K562 (cell line): Measurements from ENCODE around the gene CDH12. TPM values are rescaled to one million over a fixed set of nuclear protein-coding genes. Genes with fewer than 3 reads are reported as not detected.

ENCODE experiments used
- ATAC-seq: fragments of 200-7000 bp; cut with Tn5 transposase; 3 replicates; pipeline ENCODE4 v1.9.1; 2020; ENCODE audit warnings: moderate library complexity
- BruUV-seq: library from RNA; stranded (reverse); fragments of 400-500 nt; replicated peaks from 2 replicates; lab custom pipeline; 2021; lab: Mats Ljungman, UMichigan
- CTCF ChIA-PET: fragments of 300-600 bp; formaldehyde crosslinking; extraction: SDS; loops from one replicate; lab custom pipeline; 2021; ENCODE audit warnings: low intra/inter-chr PET ratio; lab: Yijun Ruan, JAX
- POLR2A ChIA-PET: fragments of 300-600, 350-650 bp; sonication (Branson Sonifier 250); formaldehyde crosslinking; extraction: SDS; loops from one replicate; lab custom pipeline; 2021; ENCODE audit warnings: antibody characterized with exemption, inconsistent platforms; lab: Yijun Ruan, JAX
- DNase-seq, 4 experiments: peaks; one replicate each; pipeline versions ENCODE4 v3.0.0 to v3.0.0-alpha.2; 2011 to 2018; ENCODE audit warnings: low spot score in 3 of 4, mixed read lengths in 3 of 4; ENCODE audit errors: extremely low read depth in 1 of 4
- FAIRE-seq: peaks from 2 replicates; lab custom pipeline; 2011; peaks lifted over from hg19 to GRCh38; lab: Jason Lieb, UNC
- H2AFZ ChIP-seq: 2 replicates; pipeline ENCODE4 v1.6.0; 2011; ENCODE audit warnings: low read depth, low read length, control low read depth, inconsistent platforms
- H3K27ac ChIP-seq: fragments of 200-600 bp; 3 replicates; pipeline ENCODE4 v1.8.0; 2011; ENCODE audit warnings: low read depth, mild to moderate bottlenecking, control low read depth, inconsistent platforms, low read length, moderate library complexity, mixed read lengths; ENCODE audit errors: extremely low read depth
- H3K27me3 ChIP-seq, 2 experiments: fragments of 300-600 bp in 1 of 2; 2 replicates in 1 of 2; 3 replicates in 1 of 2; pipeline versions ENCODE4 v1.6.0 to v1.8.0; 2011; ENCODE audit warnings: inconsistent platforms in 2 of 2, low read length in 2 of 2, mild to moderate bottlenecking in 1 of 2, mixed read lengths in 1 of 2, moderate library complexity in 1 of 2; ENCODE audit not compliant: control insufficient read depth in 2 of 2, insufficient read depth in 2 of 2
- H3K36me3 ChIP-seq: fragments of 300-600 bp; 3 replicates; pipeline ENCODE4 v1.8.0; 2011; ENCODE audit warnings: mild to moderate bottlenecking, low read length, inconsistent platforms; ENCODE audit not compliant: control insufficient read depth, insufficient read depth
- H3K4me1 ChIP-seq, 2 experiments: fragments of 200-600 bp in 1 of 2; replicated peaks in 1 of 2; 2 replicates in 1 of 2; 3 replicates in 1 of 2; pipeline versions ENCODE4 v1.5.1 to v1.8.0; 2011; ENCODE audit warnings: inconsistent platforms in 2 of 2, low read length in 2 of 2, mild to moderate bottlenecking in 1 of 2, mixed read lengths in 1 of 2, moderate library complexity in 1 of 2; ENCODE audit not compliant: control insufficient read depth in 2 of 2, insufficient read depth in 2 of 2
- H3K4me2 ChIP-seq: 2 replicates; pipeline ENCODE4 v1.6.1; 2011; ENCODE audit warnings: low read length, control low read depth, inconsistent platforms, mixed read lengths; ENCODE audit not compliant: insufficient read depth
- H3K4me3 ChIP-seq: fragments of 200-600 bp; sonication (generic), shearing (Covaris generic); 2 replicates; pipeline ENCODE4 v1.5.1; 2016; ENCODE audit warnings: control low read depth, inconsistent platforms
- H3K79me2 ChIP-seq: fragments of 200-600 bp; 3 replicates; pipeline ENCODE4 v1.8.0; 2011; ENCODE audit warnings: low read length, inconsistent platforms; ENCODE audit not compliant: control insufficient read depth, insufficient read depth
- H3K9ac ChIP-seq, 2 experiments: 2 replicates each; pipeline versions ENCODE4 v1.6.0 to v1.6.1; 2011; ENCODE audit warnings: low read depth in 2 of 2, low read length in 2 of 2, control low read depth in 1 of 2, inconsistent platforms in 1 of 2, mild to moderate bottlenecking in 1 of 2, mixed read lengths in 1 of 2; ENCODE audit not compliant: insufficient read depth in 1 of 2
- H3K9me1 ChIP-seq: one replicate; pipeline ENCODE4 v1.6.0; 2011; ENCODE audit warnings: inconsistent platforms, mild to moderate bottlenecking, low read length, moderate library complexity; ENCODE audit not compliant: control insufficient read depth, insufficient read depth
- H3K9me3 ChIP-seq: replicated peaks from 2 replicates; pipeline ENCODE4 v1.5.1; 2011; ENCODE audit warnings: low read depth, low read length, inconsistent platforms; ENCODE audit not compliant: control insufficient read depth, insufficient read depth
- H4K20me1 ChIP-seq: replicated peaks from 2 replicates; pipeline ENCODE4 v1.6.1; 2011; ENCODE audit warnings: low read length, inconsistent platforms, mixed read lengths; ENCODE audit not compliant: control insufficient read depth, insufficient read depth
- C11orf30 ChIP-seq: fragments of 450-650 bp; IDR thresholded peaks from 2 replicates; pipeline ENCODE4 v1.6.1; 2016; ENCODE audit warnings: low read depth, mild to moderate bottlenecking
- DNMT1 ChIP-seq: fragments of 450-650 bp; IDR thresholded peaks from 2 replicates; pipeline ENCODE4 v1.6.1; 2016; ENCODE audit warnings: antibody characterized with exemption, mild to moderate bottlenecking
- EHMT2 ChIP-seq: fragments of 450-650 bp; IDR thresholded peaks from 2 replicates; pipeline ENCODE4 v1.6.1; 2018; ENCODE audit warnings: antibody characterized with exemption
- ELF4 ChIP-seq: fragments of 450-650 bp; formaldehyde crosslinking; IDR thresholded peaks from 2 replicates; pipeline ENCODE4 v1.4.0; 2022; ENCODE audit warnings: missing genetic modification characterization
- EZH2 ChIP-seq: IDR thresholded peaks from 2 replicates; pipeline ENCODE4 v1.6.1; 2012; ENCODE audit warnings: low read depth, mild to moderate bottlenecking, inconsistent platforms, low read length, borderline replicate concordance
- LARP7 ChIP-seq: fragments of 450-650 bp; IDR thresholded peaks from 2 replicates; pipeline ENCODE4 v1.6.1; 2016
- MAFG ChIP-seq: fragments of 450-650 bp; conservative IDR thresholded peaks from 2 replicates; pipeline ENCODE4 v1.6.1; 2016; ENCODE audit warnings: missing genetic modification characterization, missing compliant biosample characterization
- MAFK ChIP-seq: IDR thresholded peaks from 2 replicates; pipeline ENCODE4 v1.6.1; 2011; ENCODE audit warnings: low read length, improper control_type of control experiment
- OTX1 ChIP-seq: fragments of 450-650 bp; formaldehyde crosslinking; IDR thresholded peaks from 2 replicates; pipeline ENCODE4 v1.4.0; 2022; ENCODE audit warnings: mild to moderate bottlenecking
- RFX1 ChIP-seq: fragments of 450-650 bp; IDR thresholded peaks from 2 replicates; pipeline ENCODE4 v1.6.1; 2016; ENCODE audit warnings: mild to moderate bottlenecking, moderate library complexity
- TCF7L2 ChIP-seq: fragments of 150-350 bp; IDR thresholded peaks from 2 replicates; pipeline ENCODE4 v1.6.1; 2016; ENCODE audit warnings: low read depth, mild to moderate bottlenecking, low read length, moderate library complexity
- TFAM ChIP-seq: fragments of 250-450 bp; sonication (Bioruptor Pico); conservative IDR thresholded peaks from 2 replicates; pipeline ENCODE4 v1.5.0; 2021; ENCODE audit warnings: mild to moderate bottlenecking, moderate library complexity
- YY1 ChIP-seq, 3 experiments: IDR thresholded peaks; 2 replicates each; pipeline ENCODE4 v1.6.1; 2011; ENCODE audit warnings: low read length in 2 of 3, mild to moderate bottlenecking in 2 of 3, moderate library complexity in 2 of 3, borderline replicate concordance in 1 of 3, control low read depth in 1 of 3, low read depth in 1 of 3; ENCODE audit not compliant: insufficient read depth in 3 of 3, insufficient replicate concordance in 2 of 3, control insufficient read depth in 1 of 3, insufficient read length in 1 of 3; ENCODE audit errors: extremely low read depth in 1 of 3
- ZNF274 ChIP-seq: IDR thresholded peaks from 2 replicates; pipeline ENCODE4 v1.6.1; 2011; ENCODE audit warnings: low read depth, mild to moderate bottlenecking, low read length, moderate library complexity, borderline replicate concordance
- ZNF311 ChIP-seq: fragments of 250-450 bp; sonication (Bioruptor Pico); IDR thresholded peaks from 2 replicates; pipeline ENCODE4 v1.4.0; 2020; ENCODE audit warnings: mild to moderate bottlenecking, moderate library complexity
- ZNF316 ChIP-seq: fragments of 450-650 bp; IDR thresholded peaks from 2 replicates; pipeline ENCODE4 v1.6.1; 2016
- WGBS: fragments of 100-300 bp; shearing (Covaris generic); methylation state at CpG from one replicate; pipeline ENCODE4 v1.1.6; 2016; ENCODE audit warnings: low coverage, mixed read lengths; ENCODE audit not compliant: insufficient coverage; ENCODE audit errors: missing lambda C conversion rate; 5-methylcytosine and 5-hydroxymethylcytosine counted together
- in situ Hi-C: fragments of 300-500 bp; cut with MboI; formaldehyde crosslinking; loops from 4 replicates; pipeline ENCODE4 v1.15.0; 2018; ENCODE audit warnings: inconsistent platforms, mixed read lengths
- intact Hi-C: fragments of 100-400 bp; cut with micrococcal nuclease; formaldehyde crosslinking; loops from 2 replicates; pipeline ENCODE4 v1.14.2; 2022
- polyA plus RNA-seq, 8 experiments: library from polyadenylated mRNA; depleted of rRNA in 4 of 8; stranded (reverse) in 5 of 8; unstranded in 3 of 8; fragments of >200 nt; fragmentation: Nextera tagmentation in 2 of 8; fragmentation: Illumina TruSeq in 1 of 8; extraction: Ambion mirVana in 2 of 8; extraction: Trizol in 1 of 8; gene quantifications; 2 replicates each; pipeline versions ENCODE4 v1.2.1 to v1.2.3, GENCODE V29; 2011 to 2014; ENCODE audit warnings: inconsistent platforms in 1 of 8, missing spikeins in 1 of 8
- total RNA-seq, 7 experiments: library from RNA; depleted of rRNA in 6 of 7; stranded (reverse); fragments of >200 nt in 6 of 7; fragmentation: Illumina TruSeq in 2 of 7; extraction: Trizol in 2 of 7; gene quantifications; 2 replicates each; pipeline versions ENCODE4 v1.2.1 to v1.2.3, GENCODE V29; 2011 to 2021; ENCODE audit warnings: low replicate concordance in 1 of 7
- TF ChIP-seq, protein P1 (sequence below): fragments of 450-650 bp; IDR thresholded peaks from 2 replicates; pipeline ENCODE4 v1.6.1; 2016

The CDH12 gene
- total and polyA plus RNA-seq, 9 of the 15 experiments (the other 6 are each of a cell fraction or from before 2014, with no cell fraction given): 0.03 to 1.7 (median 0.37) TPM

DNA sequence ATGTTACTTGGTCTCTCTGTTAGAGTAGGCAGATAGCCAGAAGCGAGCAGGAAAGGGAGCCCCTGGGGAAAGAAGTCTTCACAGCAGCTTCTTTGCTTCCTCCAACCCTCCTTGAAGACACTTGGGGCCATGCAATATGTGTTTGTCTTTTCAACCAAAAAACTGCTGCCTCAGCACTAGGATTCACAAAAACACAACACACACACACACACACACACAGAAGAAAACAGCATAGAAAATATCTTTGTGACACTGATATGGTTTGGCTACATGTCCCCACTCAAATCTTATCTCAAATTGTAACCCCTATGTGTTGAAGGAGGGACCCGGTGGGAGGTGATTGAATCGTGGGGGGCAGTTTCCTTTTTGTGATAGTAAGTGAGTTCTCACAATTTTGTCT, 133.3 kb downstream of the CDH12 start:
- no peak for ATAC-seq

DNA sequence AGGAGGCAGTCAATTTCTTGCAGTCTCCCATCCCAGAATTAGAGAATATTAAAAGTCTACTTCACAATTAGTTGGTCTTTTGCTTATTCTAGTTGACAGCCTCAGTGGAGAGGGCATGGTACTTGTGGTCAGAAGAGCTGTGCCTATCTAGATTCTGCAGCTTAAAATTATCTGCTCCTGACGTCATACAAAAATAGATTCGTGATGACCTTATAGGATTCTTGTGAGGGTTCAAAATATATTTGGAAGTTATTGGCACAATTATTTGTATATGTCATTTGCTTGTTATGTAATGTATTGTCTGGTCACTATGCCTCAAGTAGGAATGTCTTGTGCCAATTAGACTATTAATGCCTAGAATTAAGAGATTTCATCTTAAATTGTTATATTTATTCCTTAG, 142.5 kb downstream of the CDH12 start:
- Histone ChIP-seq H4K20me1 (no peaks in the 10 kb centered on the region), H3K4me1 (no peaks in the 10 kb centered on the region), H3K36me3 (no peaks in the 10 kb centered on the region), H3K9me1 (no peaks in the 10 kb centered on the region), H3K27ac (no peak overlapping the region), H3K9me3 (0 out of 2 replicates have a peak, but pooled peaks cover 2% of the 10 kb centered on the region), H3K79me2 (no peaks in the 10 kb centered on the region), H2AFZ (no peak overlapping the region), H3K9ac (no peak overlapping the region), H3K4me3 (no peak overlapping the region), H3K27me3 (no peaks in the 10 kb centered on the region), H3K4me2 (no peak overlapping the region)
- 0% methylated on average over 2 of the region's 2 CpGs for WGBS
- DNase-seq (no peak), ATAC-seq (no peak), FAIRE-seq (no peak)
- ChIA-PET CTCF (no interaction called here), POLR2A (no interaction called here)
- intact Hi-C loops (no loop called here), in situ Hi-C loops (no loop called here)
- BruUV-seq: no TSS peak
- no peak for TF ChIP-seq EHMT2
- TF ChIP-seq TCF7L2: no peak
- TF ChIP-seq, protein P1, sequence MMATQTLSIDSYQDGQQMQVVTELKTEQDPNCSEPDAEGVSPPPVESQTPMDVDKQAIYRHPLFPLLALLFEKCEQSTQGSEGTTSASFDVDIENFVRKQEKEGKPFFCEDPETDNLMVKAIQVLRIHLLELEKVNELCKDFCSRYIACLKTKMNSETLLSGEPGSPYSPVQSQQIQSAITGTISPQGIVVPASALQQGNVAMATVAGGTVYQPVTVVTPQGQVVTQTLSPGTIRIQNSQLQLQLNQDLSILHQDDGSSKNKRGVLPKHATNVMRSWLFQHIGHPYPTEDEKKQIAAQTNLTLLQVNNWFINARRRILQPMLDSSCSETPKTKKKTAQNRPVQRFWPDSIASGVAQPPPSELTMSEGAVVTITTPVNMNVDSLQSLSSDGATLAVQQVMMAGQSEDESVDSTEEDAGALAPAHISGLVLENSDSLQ: no peak
- TF ChIP-seq OTX1 (CRISPR knock-in tag): no peak
- no peak for TF ChIP-seq RFX1

More for the DNA sequence above, 133.3 kb downstream of the CDH12 start:
- BruUV-seq: no TSS peak
- no peaks in the 10 kb centered on the region for H3K79me2 ChIP-seq
- H3K4me2 ChIP-seq: no peak overlapping the region
- DNase-seq: no peak
- no peak overlapping the region for H2AFZ ChIP-seq
- POLR2A ChIA-PET: no interaction called here
- 0% methylated on average over 3 of the region's 3 CpGs for WGBS
- TF ChIP-seq EZH2 (no peak), ZNF274 (peak; percentile 70), MAFK (peak; percentile 23; the same call in 1 of the 2 replicates), ELF4 (CRISPR knock-in tag) (no peak), C11orf30 (peak; percentile 17; the same call in 1 of the 2 replicates), MAFG (tag) (0 out of 2 replicates have a peak, but pooled peaks have one; percentile 15), YY1 (IDR thresholded peaks at IDR 0.05; ENCODE audit: borderline replicate concordance in 1 of 3, control insufficient read depth in 1 of 3, extremely low read depth in 1 of 3, insufficient read depth in 3 of 3, insufficient read length in 1 of 3, insufficient replicate concordance in 2 of 3, low read depth in 1 of 3, low read length in 2 of 3) (no peak), TFAM (CRISPR knock-in tag) (no peak), LARP7 (no peak), ZNF311 (CRISPR knock-in tag) (no peak), DNMT1 (no peak), ZNF316 (peak; percentile 49)
- FAIRE-seq: no peak
- H4K20me1 ChIP-seq: no peaks in the 10 kb centered on the region
- H3K9me3 ChIP-seq: 0 out of 2 replicates have a peak, but pooled peaks cover 2% of the 10 kb centered on the region
- H3K36me3 ChIP-seq: no peaks in the 10 kb centered on the region
- no peak overlapping the region for H3K4me3 ChIP-seq
- CTCF ChIA-PET: no interaction called here
- H3K4me1 ChIP-seq: no peaks in the 10 kb centered on the region
- no peak overlapping the region for H3K27ac ChIP-seq
- no peaks in the 10 kb centered on the region for H3K9me1 ChIP-seq
- H3K27me3 ChIP-seq: no peaks in the 10 kb centered on the region
- in situ Hi-C loops: no loop called here
- no peak overlapping the region for H3K9ac ChIP-seq
- intact Hi-C loops: no loop called here
